GM11168 (cell line): ENCODE measurements around the gene ABCF3.
"Not testable (repeated sequence)": the region's sequence is repeated elsewhere in the genome, so short reads cannot be mapped to it uniquely, and the experiment has no call there.

ENCODE experiments used
- in situ Hi-C: fragments of 300-500 bp; cut with MboI; formaldehyde crosslinking; loops from one replicate; pipeline ENCODE4 v1.12.0; 2022; ENCODE audit warnings: low sequenced_read_pairs; ENCODE audit not compliant: unreplicated experiment

The ABCF3 gene, protein sequence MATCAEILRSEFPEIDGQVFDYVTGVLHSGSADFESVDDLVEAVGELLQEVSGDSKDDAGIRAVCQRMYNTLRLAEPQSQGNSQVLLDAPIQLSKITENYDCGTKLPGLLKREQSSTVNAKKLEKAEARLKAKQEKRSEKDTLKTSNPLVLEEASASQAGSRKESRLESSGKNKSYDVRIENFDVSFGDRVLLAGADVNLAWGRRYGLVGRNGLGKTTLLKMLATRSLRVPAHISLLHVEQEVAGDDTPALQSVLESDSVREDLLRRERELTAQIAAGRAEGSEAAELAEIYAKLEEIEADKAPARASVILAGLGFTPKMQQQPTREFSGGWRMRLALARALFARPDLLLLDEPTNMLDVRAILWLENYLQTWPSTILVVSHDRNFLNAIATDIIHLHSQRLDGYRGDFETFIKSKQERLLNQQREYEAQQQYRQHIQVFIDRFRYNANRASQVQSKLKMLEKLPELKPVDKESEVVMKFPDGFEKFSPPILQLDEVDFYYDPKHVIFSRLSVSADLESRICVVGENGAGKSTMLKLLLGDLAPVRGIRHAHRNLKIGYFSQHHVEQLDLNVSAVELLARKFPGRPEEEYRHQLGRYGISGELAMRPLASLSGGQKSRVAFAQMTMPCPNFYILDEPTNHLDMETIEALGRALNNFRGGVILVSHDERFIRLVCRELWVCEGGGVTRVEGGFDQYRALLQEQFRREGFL

DNA sequence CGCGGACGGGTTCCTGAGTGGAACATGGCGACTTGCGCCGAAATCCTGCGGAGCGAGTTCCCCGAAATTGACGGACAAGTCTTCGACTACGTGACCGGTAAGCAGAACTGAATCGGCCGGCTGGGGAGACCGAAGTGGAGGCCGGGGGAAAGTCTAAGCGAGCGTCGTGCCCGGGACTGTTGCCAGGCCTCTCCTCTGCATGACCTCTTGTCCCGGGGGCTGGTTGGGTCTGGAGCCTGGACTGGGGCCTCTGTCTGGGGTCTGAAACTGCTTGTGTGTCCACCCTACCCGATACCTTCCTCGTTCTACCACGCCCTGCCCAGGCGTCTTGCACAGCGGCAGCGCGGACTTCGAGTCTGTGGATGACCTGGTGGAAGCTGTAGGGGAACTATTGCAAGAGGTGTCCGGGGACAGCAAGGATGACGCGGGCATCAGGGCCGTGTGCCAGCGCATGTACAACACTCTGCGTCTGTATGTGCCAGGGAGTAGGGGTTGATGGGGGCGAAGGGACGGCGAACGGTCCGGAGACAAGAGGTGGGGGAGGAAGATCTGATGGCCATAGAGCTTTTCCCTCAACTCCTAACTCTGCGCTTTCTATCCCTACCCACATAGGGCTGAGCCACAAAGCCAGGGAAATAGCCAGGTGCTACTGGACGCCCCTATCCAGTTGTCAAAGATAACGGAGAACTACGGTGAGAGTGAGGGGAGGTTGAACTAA is at the start of gene ABCF3:
TSS of gene ABCF3 (plus strand) at position 16 of the 718 bp plus-strand sequence. CDS start at position 25, 9 bp downstream.
- in situ Hi-C loops = no loop called here

DNA sequence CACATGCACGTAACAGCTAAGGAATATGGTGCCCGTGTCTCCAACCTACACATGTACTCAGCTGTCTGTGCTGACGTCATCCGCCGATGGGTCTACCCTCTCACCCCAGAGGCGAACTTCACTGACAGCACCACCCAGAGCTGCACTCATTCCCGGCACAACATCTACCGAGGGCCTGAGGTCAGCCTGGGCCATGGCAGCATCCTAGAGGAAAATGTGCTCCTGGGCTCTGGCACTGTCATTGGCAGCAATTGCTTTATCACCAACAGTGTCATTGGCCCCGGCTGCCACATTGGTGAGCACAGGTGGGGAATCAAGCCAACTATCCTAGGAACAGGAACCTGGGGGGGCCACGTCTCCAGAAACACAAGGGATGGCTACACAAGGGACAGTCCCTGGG is 45.6 kb upstream of the ABCF3 start:
- in situ Hi-C loops = no loop called here

DNA sequence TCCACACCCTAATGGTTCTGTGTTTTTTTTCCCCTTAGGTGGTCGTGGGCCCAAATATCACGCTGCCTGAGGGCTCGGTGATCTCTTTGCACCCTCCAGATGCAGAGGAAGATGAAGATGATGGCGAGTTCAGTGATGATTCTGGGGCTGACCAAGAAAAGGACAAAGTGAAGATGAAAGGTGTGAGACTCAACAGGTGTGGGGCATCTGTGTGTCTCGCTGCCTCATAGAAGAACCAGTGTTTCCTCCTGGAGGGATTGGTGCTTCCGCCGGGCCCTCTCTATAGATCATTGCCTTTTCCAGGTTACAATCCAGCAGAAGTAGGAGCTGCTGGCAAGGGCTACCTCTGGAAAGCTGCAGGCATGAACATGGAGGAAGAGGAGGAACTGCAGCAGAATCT is 43.8 kb upstream of the ABCF3 start:
- in situ Hi-C loops = no loop called here

DNA sequence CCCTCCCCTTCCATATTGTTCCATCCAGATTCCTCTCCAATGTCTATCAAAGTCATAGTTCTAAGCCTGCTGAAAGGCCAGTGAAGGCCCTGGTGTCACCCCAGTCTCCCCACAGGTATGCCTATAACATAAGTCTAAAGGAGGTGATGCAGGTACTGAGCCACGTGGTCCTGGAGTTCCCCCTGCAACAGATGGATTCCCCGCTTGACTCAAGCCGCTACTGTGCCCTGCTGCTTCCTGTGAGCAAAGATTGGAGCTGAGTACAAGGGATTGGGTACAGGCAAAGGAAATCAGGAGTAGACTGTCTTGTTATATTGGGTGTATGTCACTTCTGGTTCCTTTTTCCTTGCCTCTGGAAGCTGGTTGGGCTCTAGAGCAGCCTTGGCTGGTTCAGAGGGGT is 42.7 kb upstream of the ABCF3 start:
- in situ Hi-C loops = no loop called here

DNA sequence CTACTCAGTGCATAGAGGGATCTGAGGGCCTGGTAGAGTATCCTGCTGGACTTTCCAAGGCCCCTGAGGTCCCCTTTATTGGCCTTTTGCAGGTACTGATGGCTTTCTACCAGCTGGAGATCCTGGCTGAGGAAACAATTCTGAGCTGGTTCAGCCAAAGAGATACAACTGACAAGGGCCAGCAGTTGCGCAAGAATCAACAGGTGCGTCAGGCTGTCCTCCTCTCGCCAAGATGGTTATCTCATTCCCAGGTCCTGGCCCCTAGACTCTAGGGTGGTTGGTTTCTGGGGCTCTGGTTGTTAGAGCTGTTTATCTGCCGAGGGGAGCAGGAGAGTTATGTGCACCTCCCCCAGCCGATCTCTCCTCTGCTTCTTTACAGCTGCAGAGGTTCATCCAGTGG is 41.5 kb upstream of the ABCF3 start:
- in situ Hi-C loops = no loop called here

DNA sequence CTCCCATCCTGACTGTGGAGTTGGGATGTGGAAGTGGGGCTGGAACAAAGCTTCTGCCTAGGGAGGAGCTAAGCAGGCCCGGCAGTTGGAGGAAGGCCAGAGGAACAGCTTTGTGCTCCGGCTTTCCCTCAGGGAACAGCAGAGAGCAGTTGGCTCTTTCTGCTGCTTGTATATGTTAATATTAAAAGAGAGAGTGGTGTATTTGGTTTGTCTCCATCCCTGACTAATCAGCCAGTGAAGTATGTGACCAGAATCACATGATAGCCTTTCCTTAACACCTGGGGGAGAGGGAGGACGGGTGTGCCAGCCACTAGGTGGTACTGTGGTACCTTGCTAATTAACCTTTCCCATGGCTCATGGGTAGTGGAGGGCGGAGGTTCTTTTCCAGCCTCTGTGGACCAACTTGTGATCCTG is 40.9 kb upstream of the ABCF3 start:
- in situ Hi-C loops = no loop called here

DNA sequence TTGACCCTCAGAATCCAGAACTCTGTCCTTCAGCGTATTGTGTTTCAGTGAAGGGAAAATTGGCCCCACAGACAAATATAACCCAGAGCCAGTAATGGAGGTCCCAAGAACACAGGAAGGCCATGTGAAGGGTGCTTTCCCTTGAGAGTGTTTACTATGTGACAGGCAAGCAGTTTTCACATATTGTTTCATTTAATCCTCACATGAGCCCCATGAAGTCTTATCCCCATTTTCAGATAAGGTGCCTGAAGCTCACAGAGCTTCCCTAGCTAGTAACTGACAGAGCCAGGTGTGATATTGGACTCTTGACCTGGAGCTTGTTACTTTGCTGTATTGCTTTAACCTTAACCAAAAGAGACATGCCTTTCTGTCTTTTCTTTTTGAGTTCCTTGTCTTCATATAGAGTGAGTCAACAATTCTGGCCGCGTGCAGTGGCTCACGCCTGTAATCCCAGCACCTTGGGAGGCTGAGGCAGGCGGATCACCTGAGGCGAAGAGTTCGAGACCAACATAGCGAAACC is 40.2 kb upstream of the ABCF3 start:
- in situ Hi-C loops = no loop called here

DNA sequence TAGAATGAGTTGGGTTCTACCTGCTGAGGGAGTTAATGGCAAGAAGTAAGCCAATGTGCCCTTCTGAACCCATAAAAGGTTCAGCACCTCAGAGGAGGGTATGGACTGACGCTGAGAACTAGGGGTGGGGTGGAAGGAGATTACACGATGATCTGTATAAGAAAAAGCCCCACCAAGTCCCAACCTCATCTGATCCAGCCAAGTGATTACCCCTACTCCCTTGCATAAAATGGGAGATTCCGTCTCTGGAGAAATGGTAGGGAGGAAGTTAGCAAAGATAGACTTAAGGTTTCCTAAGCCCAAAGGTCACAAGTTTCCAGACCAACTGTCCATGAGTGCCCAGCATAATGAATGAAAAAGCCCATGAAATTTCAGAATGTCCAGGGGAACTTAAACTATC is 37.9 kb upstream of the ABCF3 start:
- in situ Hi-C loops = no loop called here

DNA sequence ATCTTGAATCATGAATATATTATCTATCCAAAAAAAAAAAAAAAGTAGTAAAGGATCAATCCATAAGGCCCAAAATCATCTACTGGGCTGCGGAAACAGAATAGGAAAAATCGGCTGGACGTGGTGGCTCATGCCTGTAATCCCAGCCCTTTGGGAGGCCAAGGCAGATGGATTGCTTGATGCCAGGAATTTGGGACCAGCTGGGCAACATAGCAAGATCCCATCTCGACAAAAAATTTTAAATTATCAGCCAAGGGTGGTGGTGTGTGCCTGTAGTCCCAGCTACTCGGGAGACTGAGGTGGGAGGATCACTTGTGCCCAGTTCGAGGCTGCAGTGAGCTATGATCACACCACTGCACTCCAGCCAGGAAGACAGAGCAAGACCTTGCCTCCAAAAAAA is 36.9 kb upstream of the ABCF3 start:
- in situ Hi-C loops = no loop called here

DNA sequence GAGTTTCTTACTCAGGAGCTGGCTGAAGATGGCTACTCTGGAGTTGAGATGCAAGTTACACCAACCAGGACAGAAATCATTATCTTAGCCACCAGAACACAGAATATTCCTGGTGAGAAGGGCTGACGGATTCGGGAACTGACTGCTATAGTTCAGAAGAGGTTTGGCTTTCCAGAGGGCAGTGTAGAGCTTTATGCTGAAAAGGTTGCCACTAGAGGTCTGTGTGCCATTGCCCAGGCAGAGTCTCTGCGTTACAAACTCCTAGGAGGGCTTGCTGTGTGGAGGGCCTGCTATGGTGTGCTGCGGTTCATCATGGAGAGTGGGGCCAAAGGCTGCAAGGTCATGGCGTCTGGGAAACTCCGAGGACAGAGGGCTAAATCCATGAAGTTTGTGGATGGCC is 36.2 kb upstream of the ABCF3 start:
- in situ Hi-C loops = not testable (repeated sequence)

DNA sequence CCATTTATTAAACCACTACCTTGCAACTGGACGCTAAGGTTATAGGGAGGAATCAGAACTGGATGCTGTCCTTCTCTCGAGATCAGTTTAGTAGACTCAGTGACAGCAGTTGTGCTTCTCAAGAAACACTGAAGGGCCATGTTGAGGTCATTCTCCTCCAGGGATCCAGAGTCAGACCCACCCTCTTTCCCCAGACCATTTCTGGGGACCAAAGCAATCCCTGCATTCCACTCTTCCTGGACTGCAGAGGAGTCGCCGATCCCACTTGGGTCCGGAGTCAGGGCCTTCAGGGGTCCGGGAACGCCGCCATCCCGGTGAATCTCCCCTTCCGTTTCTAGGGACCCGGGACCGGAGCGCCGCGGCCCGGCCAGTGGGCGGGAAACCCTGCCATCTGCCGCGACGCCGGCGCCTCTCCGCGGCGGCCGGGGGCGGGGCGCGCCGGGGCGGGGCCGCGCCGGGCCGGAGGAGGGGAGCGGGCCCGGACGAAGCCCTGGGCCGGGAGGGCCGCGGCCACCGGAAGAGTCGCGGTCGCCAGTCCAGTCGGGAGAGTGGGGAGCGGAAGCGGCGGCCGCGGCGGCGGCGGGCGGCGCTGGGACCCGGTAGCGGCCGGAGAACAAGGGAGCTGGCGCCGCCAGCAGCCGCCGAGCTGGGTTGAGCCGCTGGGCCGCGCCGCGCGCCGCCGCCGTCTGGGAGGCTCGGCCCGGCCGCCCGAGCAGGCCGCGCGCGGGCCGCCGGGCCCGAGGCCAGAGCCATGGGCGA is 30.9 kb upstream of the ABCF3 start, which contains the start of gene DVL3:
TSS of gene DVL3 (plus strand) at position 493 of the 759 bp plus-strand sequence. CDS start at position 752, 259 bp downstream.
- in situ Hi-C loops = no loop called here

DNA sequence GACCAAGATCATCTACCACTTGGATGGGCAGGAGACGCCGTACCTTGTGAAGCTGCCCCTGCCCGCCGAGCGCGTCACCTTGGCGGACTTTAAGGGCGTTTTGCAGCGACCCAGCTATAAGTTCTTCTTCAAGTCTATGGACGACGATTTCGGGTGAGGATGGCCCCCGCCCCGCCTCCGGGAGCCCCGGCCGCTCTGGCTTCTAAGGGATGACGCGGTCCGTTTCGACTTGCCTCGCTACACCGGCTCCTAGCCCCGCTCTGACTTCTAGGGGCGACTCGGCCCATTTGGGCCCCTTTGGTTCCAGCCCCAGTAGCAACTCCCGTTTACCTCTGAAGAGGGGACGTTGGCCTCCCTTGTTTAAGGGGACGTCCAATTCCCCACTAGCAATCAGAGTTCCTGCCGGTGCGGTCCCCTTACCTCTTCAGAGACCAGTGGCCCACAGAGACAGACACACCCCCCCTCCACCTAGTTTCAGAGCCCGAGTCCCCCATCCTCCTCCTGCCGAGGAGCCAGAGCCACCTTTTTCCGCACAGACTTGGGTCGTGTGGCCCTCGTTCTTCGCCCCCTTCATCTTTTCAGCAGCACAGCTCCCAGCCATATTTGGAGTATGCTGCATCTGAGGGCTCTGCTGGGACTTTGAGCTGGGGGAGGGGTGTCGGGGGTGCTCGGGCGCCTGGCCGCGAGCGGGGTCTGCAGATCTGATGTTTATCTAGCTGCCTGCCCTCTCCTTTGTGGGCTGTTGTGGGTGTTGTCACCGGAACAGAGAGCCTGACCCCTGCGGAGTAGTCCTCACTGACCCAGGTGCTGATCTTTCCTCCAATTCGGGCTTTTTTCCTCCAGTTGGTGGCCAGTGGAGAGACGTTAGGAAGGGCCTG is 30.1 kb upstream of the ABCF3 start:
- in situ Hi-C loops = no loop called here

DNA sequence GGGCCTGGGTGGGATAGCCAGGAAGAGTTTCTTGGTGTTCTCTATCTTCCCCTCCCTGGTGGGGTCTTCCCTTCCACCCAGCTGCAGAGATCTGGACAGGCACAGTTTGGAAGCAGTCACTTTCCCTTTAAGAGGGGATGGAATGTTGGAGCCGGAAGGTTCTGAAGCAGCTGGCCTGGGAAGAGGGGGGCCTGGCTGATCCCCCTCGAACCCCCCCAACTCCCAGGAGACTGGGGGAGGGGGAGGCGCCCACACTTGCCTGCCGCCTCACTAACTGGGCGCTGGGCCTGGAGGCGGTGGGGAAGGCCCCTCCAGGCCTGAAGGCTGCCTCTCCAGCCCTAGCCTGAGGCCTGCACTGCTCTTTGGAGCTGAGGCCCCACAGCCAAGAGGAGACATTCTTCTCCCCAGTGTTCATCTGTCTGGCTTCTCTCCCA is 29.5 kb upstream of the ABCF3 start:
- in situ Hi-C loops = no loop called here

DNA sequence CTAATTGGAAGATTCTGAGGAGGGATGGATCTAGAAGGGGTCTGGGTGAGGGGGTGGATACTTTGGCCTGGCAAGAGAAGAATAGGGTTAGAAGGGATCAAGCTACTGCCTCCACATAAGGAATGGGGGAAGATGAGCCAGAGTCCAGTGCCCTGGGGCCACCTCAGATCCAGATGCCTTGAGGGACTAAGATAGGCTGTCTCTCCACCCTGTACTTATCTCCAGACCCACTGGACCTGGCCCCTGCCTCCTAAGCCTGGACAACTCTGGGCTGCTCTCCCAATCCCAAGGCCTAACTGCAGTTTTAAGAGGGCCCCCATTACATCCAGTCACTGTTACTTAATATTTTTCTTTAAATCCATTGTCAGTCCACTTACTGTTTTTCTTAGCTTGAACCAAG is 28.8 kb upstream of the ABCF3 start:
- in situ Hi-C loops = no loop called here

DNA sequence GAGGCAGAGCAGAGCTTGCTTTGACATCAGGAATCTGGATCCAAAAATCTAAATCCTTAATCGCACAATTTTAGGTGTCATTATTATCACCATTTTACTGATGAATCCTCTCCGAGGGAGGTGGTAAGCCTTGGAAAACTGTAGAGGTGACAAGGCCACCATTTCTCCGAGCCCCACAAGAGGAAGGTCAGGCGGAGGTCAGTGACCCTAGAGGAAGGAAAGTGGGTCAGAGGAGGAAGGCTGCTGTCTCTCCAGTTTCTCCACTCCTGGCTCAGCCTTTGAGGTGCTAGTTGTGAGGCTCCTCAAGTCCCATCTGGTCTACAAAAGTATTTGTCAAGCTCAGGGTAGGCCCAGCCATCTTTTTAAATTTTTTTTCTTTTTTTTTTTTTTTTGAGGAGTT is 27.6 kb upstream of the ABCF3 start:
- in situ Hi-C loops = no loop called here

DNA sequence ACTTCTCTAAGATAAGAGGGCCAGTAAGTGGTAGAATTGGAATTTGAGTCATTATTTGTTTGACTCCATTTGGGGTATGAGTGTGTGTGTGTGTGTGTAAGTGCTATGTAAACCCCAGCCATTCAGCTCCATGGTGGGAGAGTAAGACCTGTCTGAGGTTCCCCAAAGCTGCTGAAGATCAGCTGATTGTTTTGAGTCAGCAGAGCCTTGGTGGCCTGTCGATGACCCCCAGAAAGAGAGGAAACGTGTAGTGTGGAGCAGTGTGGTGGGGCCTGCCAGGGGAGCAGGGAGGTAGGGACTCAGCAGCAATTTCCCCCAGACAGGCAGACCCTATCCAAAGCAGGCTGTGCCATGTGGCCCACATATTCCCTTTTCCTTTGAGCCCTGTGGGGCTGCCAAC is 25.5 kb upstream of the ABCF3 start:
- in situ Hi-C loops = no loop called here

DNA sequence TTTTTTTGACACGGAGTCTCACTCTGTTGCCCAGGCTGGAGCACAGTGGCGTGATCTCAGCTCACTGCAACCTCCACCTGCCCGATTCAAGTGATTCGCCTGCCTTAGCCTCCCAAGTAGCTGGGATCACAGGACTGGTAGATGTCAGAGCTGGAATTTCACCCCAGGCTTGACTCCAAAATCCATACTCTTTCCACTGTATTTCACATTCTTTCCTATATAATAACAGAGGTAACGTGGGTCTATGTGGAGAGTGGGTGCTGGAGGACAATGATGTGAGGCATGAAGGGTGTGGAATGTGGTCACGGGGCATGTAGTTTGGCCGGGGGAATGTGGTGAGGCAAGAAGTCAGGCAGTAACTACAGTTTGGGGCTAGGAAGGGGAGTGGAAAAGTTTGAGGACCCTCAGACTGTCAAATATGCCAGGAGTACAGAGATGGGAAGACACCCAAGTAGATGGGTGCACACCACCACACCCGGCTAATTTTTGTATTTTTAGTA is 23.4 kb upstream of the ABCF3 start:
- in situ Hi-C loops = not testable (repeated sequence)

DNA sequence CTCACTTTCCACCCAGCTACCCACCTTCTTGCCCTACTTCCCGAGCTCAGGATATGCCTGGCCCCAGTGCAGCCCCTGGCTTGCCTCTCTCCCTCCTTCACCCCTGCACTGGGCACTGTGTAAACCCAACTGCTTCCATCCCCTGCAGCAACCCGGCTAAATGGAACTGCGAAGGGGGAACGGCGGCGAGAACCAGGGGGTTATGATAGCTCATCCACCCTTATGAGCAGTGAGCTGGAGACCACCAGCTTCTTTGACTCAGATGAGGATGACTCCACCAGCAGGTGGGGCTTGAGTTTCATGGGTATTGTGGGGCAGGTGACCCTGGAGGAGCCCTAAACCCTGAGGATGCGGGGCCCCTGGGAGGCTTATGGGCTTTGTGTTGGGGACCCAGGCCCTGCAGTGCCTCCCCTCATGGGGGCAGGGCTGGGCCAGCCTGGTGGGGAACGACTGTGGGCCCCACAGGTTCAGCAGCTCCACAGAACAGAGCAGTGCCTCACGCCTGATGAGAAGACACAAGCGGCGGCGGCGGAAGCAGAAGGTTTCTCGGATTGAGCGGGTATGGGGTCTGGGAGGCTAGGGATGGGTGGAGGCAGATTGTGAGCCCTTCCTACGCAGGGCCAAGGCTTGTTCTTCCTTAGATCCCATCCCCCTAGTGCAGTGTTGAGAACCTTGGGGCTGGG is 21.2 kb upstream of the ABCF3 start:
- in situ Hi-C loops = no loop called here
